Cardiac septum (tissue), 1 donor: Measurements from ENCODE around the gene SNX13. TPM values are rescaled to one million over a fixed set of nuclear protein-coding genes. Genes with fewer than 3 reads are reported as not detected.

Experiments
- DNase-seq: peaks from one replicate; pipeline ENCODE4 v3.0.0-alpha.2; 2020; ENCODE audit warnings: low spot score
- intact Hi-C: fragments of 100-400 bp; cut with DNase I; formaldehyde crosslinking; loops from one replicate; pipeline ENCODE4 v1.14.0; 2022
- total RNA-seq: library from RNA; stranded (reverse); fragmentation: NEBNext Ultra II Directional; extraction: Animal tissue kit (Norgen Biotek cat#: 25700); gene quantifications from one replicate; pipeline ENCODE4 v1.2.1, GENCODE V29; 2021
- donor health status: DM: no; HTN: no; CAD: no.

SNX13 gene
- total RNA-seq, 1 donor from 2014 or later = 48.8 TPM

GRCh38 chr7:17863809-17864143, 76.5 kb downstream of the SNX13 start:
- DNase-seq = no peak
- intact Hi-C loops = no loop called here

- no peak for DNase-seq
- intact Hi-C loops = no loop called here
These were observed 77.0 kb downstream of the SNX13 start for GRCh38 chr7:17863095-17863808.

GRCh38 chr7:17856251-17856650, 84.0 kb downstream of the SNX13 start:
- DNase-seq = no peak
- intact Hi-C loops = no loop called here

- intact Hi-C loops = no loop called here
- DNase-seq = no peak
These were observed 85.1 kb downstream of the SNX13 start for GRCh38 chr7:17855202-17855601.

GRCh38 chr7:17854261-17855047, 85.8 kb downstream of the SNX13 start:
- no peak for DNase-seq
- intact Hi-C loops = no loop called here

GRCh38 chr7:17852361-17852760, 87.9 kb downstream of the SNX13 start:
- intact Hi-C loops = no loop called here
- DNase-seq = no peak

GRCh38 chr7:17849504-17849903, 90.8 kb downstream of the SNX13 start:
- intact Hi-C loops = no loop called here
- no peak for DNase-seq

- DNase-seq = no peak
- intact Hi-C loops = no loop called here
These were observed 91.8 kb downstream of the SNX13 start for GRCh38 chr7:17848516-17848915.

GRCh38 chr7:17846935-17847334, 93.4 kb downstream of the SNX13 start:
- no peak for DNase-seq
- intact Hi-C loops = no loop called here

- DNase-seq = no peak
- intact Hi-C loops = no loop called here
These were observed 95.1 kb downstream of the SNX13 start for GRCh38 chr7:17845197-17845547.

- intact Hi-C loops = no loop called here
- DNase-seq = no peak
These were observed 95.6 kb downstream of the SNX13 start for GRCh38 chr7:17844514-17845196.

GRCh38 chr7:17844022-17844421, 96.3 kb downstream of the SNX13 start:
- intact Hi-C loops = no loop called here
- no peak for DNase-seq

- intact Hi-C loops = no loop called here
- no peak for DNase-seq
These were observed 97.3 kb downstream of the SNX13 start for GRCh38 chr7:17843041-17843440.

- no peak for DNase-seq
- intact Hi-C loops = no loop called here
These were observed 107.4 kb downstream of the SNX13 start for GRCh38 chr7:17832820-17833355.

GRCh38 chr7:17832242-17832641, 108.1 kb downstream of the SNX13 start:
- intact Hi-C loops = no loop called here
- no peak for DNase-seq

GRCh38 chr7:17830206-17830605, 110.1 kb downstream of the SNX13 start:
- intact Hi-C loops = no loop called here
- DNase-seq = no peak

- no peak for DNase-seq
- intact Hi-C loops = no loop called here
These were observed 111.3 kb downstream of the SNX13 start for GRCh38 chr7:17829001-17829400.

- intact Hi-C loops = no loop called here
- DNase-seq = no peak
These were observed 117.6 kb downstream of the SNX13 start for GRCh38 chr7:17822547-17823173.

GRCh38 chr7:17816903-17817302, 123.4 kb downstream of the SNX13 start:
- no peak for DNase-seq
- intact Hi-C loops = no loop called here

GRCh38 chr7:17815318-17815717, 125.0 kb downstream of the SNX13 start:
- no peak for DNase-seq
- intact Hi-C loops = no loop called here
